Hepatocyte (in vitro differentiated cells): ENCODE measurements around the gene NUDT19. TPM values are rescaled to one million over a fixed set of nuclear protein-coding genes. Genes with fewer than 3 reads are reported as not detected.

Experiments
- DNase-seq: peaks from one replicate; pipeline ENCODE4 v3.0.0-alpha.2; 2016; ENCODE audit warnings: low spot score
- H2AFZ ChIP-seq: fragments of 200-600 bp; sonication (generic); 2 replicates; pipeline ENCODE4 v1.6.0; 2016; ENCODE audit warnings: antibody characterized with exemption, mild to moderate bottlenecking
- H3K27ac ChIP-seq: fragments of 200-600 bp; sonication (generic); 2 replicates; pipeline ENCODE4 v1.5.1; 2016; ENCODE audit warnings: mild to moderate bottlenecking
- H3K27me3 ChIP-seq: fragments of 200-600 bp; sonication (generic); 2 replicates; pipeline ENCODE4 v1.6.1; 2016
- H3K36me3 ChIP-seq: fragments of 200-600 bp; sonication (generic); replicated peaks from 2 replicates; pipeline ENCODE4 v1.5.1; 2016; ENCODE audit warnings: low read depth; ENCODE audit not compliant: insufficient read depth
- H3K4me1 ChIP-seq: fragments of 200-600 bp; sonication (generic); 2 replicates; pipeline ENCODE4 v1.5.1; 2016; ENCODE audit warnings: mild to moderate bottlenecking, moderate library complexity; ENCODE audit not compliant: insufficient read depth
- H3K4me2 ChIP-seq: fragments of 200-600 bp; sonication (generic); 2 replicates; pipeline ENCODE4 v1.6.0; 2016
- H3K4me3 ChIP-seq: fragments of 200-600 bp; sonication (generic); 2 replicates; pipeline ENCODE4 v1.5.1; 2016; ENCODE audit warnings: mild to moderate bottlenecking
- H3K79me2 ChIP-seq: fragments of 200-600 bp; sonication (generic); 2 replicates; pipeline ENCODE4 v1.6.0; 2017; ENCODE audit warnings: mild to moderate bottlenecking
- H3K9me2 ChIP-seq: fragments of 200-600 bp; sonication (generic); replicated peaks from 2 replicates; pipeline ENCODE4 v1.6.0; 2017; ENCODE audit warnings: mild to moderate bottlenecking; ENCODE audit not compliant: insufficient read depth
- H3K9me3 ChIP-seq: fragments of 200-600 bp; sonication (generic); 2 replicates; pipeline ENCODE4 v1.5.1; 2016; ENCODE audit warnings: low read depth, mild to moderate bottlenecking
- H4K20me1 ChIP-seq: fragments of 200-600 bp; sonication (generic); 2 replicates; pipeline ENCODE4 v1.6.0; 2016; ENCODE audit warnings: mild to moderate bottlenecking; ENCODE audit not compliant: insufficient read depth, poor library complexity, severe bottlenecking
- CTCF ChIP-seq: fragments of 200-600 bp; sonication (generic); IDR thresholded peaks from 2 replicates; pipeline ENCODE4 v1.5.1; 2016; ENCODE audit warnings: antibody characterized with exemption, mild to moderate bottlenecking; ENCODE audit not compliant: poor library complexity
- EZH2 ChIP-seq: fragments of 200-600 bp; sonication (generic); IDR thresholded peaks from 2 replicates; pipeline ENCODE4 v1.6.1; 2016; ENCODE audit warnings: antibody characterized with exemption, mild to moderate bottlenecking, borderline replicate concordance
- EZH2phosphoT487 ChIP-seq: fragments of 200-600 bp; sonication (generic); IDR thresholded peaks from one replicate; pipeline ENCODE4 v1.6.1; 2018; ENCODE audit warnings: antibody characterized with exemption, mild to moderate bottlenecking, low read depth, moderate library complexity; ENCODE audit not compliant: unreplicated experiment, severe bottlenecking
- whole genome bisulfite sequencing: methylation state at CpG from one replicate; pipeline ENCODE4 v1.1.6; 2016; ENCODE audit warnings: low lambda C conversion rate; ENCODE audit errors: missing lambda C conversion rate; 5-methylcytosine and 5-hydroxymethylcytosine counted together
- polyA plus RNA-seq: library from polyadenylated mRNA; unstranded; fragments of >200 nt; fragmentation: Nextera tagmentation; extraction: Ambion mirVana; gene quantifications from 2 replicates; pipeline ENCODE4 v1.2.1, GENCODE V29; 2016
- total RNA-seq: library from RNA; depleted of rRNA; stranded (reverse); fragments of >200 nt; gene quantifications from 2 replicates; pipeline ENCODE4 v1.2.3, GENCODE V29; 2014

NUDT19 gene
- total and polyA plus RNA-seq, 2 experiments from 2014 or later, result 3.8 to 7.6 TPM

DNA sequence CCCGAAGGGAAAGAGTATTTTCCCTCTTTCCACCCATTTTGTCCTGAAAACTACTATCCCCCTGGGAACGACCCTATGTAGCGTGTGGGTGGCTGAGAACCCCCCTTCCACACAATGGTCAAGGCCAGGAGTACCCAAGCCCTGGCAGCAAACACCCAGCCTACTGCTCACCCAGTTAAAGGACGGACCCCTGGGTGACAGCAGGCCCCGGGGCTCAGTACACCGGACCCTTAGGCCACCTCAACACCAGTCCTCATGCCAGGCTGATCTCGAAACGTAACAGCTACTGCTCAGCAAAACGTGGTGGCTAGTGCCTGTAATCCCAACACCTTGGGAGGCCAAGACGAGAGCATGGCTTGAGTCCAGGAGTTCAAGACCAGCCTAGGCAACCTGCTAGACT lies 18.0 kb upstream of the NUDT19 start:
- Histone ChIP-seq H3K4me3 (no peak overlapping the region), H3K4me1 (peaks cover 29% of the 10 kb centered on the region), H4K20me1 (peaks cover 12% of the 10 kb centered on the region), H3K27me3 (peaks cover 9% of the 10 kb centered on the region), H3K36me3 (no peaks in the 10 kb centered on the region), H3K9me2 (no peaks in the 10 kb centered on the region), H3K79me2 (peaks cover 51% of the 10 kb centered on the region), H3K4me2 (peak overlapping the region; percentile 93), H3K27ac (no peak overlapping the region), H3K9me3 (no peaks in the 10 kb centered on the region), H2AFZ (no peak overlapping the region)
- DNase-seq, result no peak
- TF ChIP-seq EZH2phosphoT487 (no peak), CTCF (no peak), EZH2 (no peak)
- 94% methylated on average over 10 of the region's 10 CpGs for WGBS

DNA sequence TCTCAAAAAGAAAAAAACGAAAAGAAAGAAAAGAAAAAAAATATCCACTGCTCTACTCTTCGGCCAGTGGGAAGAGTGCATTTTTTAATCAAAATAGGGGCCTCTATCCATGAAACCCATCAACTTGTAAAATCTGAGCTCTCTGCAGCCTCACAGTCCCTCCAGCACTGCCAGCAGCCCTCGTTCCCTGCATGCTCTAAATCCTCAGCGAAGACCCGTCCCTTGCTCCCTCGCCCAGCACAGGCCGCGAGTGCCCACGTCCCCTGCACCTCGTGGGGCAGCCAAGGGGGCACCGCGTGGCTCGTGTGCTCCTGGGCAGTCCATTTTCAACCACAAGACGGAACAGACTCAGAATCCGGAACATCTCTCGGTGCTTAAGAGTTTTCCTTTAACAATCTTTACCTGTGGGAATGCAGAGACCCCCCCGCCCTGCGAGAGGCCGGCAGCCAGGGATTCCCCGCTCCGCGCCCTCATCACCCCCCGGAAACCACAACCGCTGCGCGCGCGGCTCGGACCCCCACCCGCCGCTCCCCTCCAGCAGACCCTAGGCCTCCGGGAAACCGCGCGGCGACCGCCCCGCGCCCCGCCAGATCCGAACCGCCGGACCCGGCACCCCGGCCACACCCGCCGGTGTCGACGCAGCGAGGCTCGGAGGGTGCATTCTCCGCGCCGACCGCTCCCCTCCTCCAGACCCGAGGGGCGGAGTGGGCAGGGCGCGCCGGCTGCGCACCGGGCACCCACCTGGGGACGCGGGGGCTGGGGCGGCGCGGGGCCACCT lies 17.3 kb upstream of the NUDT19 start:
- peaks cover 12% of the 10 kb centered on the region for H4K20me1 ChIP-seq
- peak overlapping the region; percentile 93 for H3K4me2 ChIP-seq
- peaks cover 22% of the 10 kb centered on the region for H3K4me1 ChIP-seq
- H3K79me2 ChIP-seq, result peaks cover 46% of the 10 kb centered on the region
- no peak for TF ChIP-seq EZH2phosphoT487
- no peak for TF ChIP-seq CTCF
- no peak for TF ChIP-seq EZH2
- H3K9me3 ChIP-seq, result no peaks in the 10 kb centered on the region
- H3K27me3 ChIP-seq, result peaks cover 9% of the 10 kb centered on the region
- DNase-seq, result no peak
- whole genome bisulfite sequencing, result 3% methylated on average over 52 of the region's 67 CpGs
- no peaks in the 10 kb centered on the region for H3K9me2 ChIP-seq
- peak overlapping the region; percentile 89 for H2AFZ ChIP-seq
- peak overlapping the region; percentile 81 for H3K27ac ChIP-seq
- H3K4me3 ChIP-seq, result peak overlapping the region; percentile 94
- H3K36me3 ChIP-seq, result no peaks in the 10 kb centered on the region

DNA sequence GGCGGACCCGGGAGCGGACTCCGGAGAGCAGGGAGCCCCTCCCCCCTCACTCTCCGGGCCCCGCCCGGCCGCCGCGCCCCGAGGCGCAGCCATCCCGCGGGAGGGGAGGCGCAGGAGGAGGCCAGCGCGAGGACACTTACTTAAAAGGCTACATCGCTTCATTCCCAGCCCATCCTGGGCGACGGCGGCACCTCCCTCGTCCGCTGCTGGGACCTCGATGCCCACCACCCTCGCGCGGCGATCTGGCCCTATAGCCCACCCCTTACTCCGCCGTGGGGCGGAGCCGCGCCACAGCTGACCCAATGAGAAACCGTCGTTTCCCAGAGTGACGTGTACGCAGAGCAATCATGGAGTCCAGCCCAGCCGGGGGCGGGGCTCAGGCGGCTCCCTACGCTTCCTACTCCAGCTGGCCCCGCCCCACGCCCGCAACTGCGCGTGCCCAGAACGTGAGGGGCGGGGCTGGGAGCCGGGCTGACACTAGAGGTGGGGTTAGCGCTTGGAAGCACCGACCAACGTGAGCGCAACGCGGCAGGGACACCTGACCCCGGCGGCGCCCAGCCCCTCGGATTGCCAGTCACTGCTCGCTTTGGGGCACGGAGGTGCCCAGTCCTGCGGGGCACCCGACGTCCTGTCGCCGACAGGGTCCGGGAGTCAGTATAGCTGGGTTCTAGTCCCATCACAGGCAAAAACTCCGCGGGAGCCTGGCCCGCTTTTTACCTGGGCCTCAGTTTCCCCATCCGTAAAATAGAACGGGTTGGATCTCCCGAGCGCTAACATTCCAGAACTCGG lies 16.5 kb upstream of the NUDT19 start, which contains the start of gene ANKRD27:
Gene ANKRD27, minus strand, starts transcription at position 250 of the 789 bp plus-strand sequence. CDS start 16,165 bp downstream, outside the sequence.
- Histone ChIP-seq H3K4me1 (peaks cover 17% of the 10 kb centered on the region), H4K20me1 (peaks cover 12% of the 10 kb centered on the region), H3K27me3 (peaks cover 9% of the 10 kb centered on the region), H3K4me3 (peak within 1 kb of the TSS; percentile 94), H3K36me3 (no peaks in the 10 kb centered on the region), H3K4me2 (peak within 1 kb of the TSS; percentile 93), H2AFZ (peak within 1 kb of the TSS; percentile 89), H3K79me2 (peaks cover 44% of the 10 kb centered on the region), H3K9me3 (no peaks in the 10 kb centered on the region), H3K9me2 (no peaks in the 10 kb centered on the region), H3K27ac (peak within 1 kb of the TSS; percentile 81)
- TF ChIP-seq EZH2, result no peak
- no peak for TF ChIP-seq CTCF
- TF ChIP-seq EZH2phosphoT487, result no peak
- peak; percentile 99 for DNase-seq
- 2% methylated on average over 48 of the region's 75 CpGs for WGBS
